ENCODE data around the gene CNOT3. TPM values are rescaled to one million over a fixed set of nuclear protein-coding genes. Genes with fewer than 3 reads are reported as not detected.

The CNOT3 gene
- total RNA-seq, 1 donor from 2014 or later = 69.1 TPM

GRCh38 chr19:54105796-54106195 lies 31.8 kb upstream of the CNOT3 start:
- TF ChIP-seq CTCF (IDR thresholded peaks at IDR 0.05) = no peak
- H3K36me3 ChIP-seq = peaks cover 43 to 49% of the 10 kb centered on the region in 2 donors
- no peaks in the 10 kb centered on the region for H3K27me3 ChIP-seq
- H3K9me3 ChIP-seq = no peaks in the 10 kb centered on the region
- no peak overlapping the region for H3K27ac ChIP-seq
- H3K4me3 ChIP-seq = no peak overlapping the region
- no peak for DNase-seq (ENCODE audit: low spot score in 2 of 2)
- intact Hi-C loops (cut with DNase I) = loop anchor here (10.0 kb wide), 1 partner anchor 359 kb away; the partner anchor contains the start of gene LENG9
- H3K4me1 ChIP-seq = peaks cover 0 to 7% of the 10 kb centered on the region in 2 donors

- Histone ChIP-seq H3K36me3 (peaks cover 46 to 53% of the 10 kb centered on the region in 2 donors), H3K27me3 (no peaks in the 10 kb centered on the region), H3K4me3 (no peak overlapping the region), H3K27ac (no peak overlapping the region), H3K9me3 (no peaks in the 10 kb centered on the region), H3K4me1 (peaks cover 0 to 7% of the 10 kb centered on the region in 2 donors)
- no peak for DNase-seq (ENCODE audit: low spot score in 2 of 2)
- no peak for TF ChIP-seq CTCF (IDR thresholded peaks at IDR 0.05)
- intact Hi-C loops (cut with DNase I) = loop anchor here (10.0 kb wide), 1 partner anchor 358 kb away; the partner anchor contains the start of gene LENG9
Measured at GRCh38 chr19:54106716-54107115, 30.8 kb upstream of the CNOT3 start.

- no peak for TF ChIP-seq CTCF (IDR thresholded peaks at IDR 0.05)
- no peaks in the 10 kb centered on the region for H3K9me3 ChIP-seq
- no peak for DNase-seq (ENCODE audit: low spot score in 2 of 2)
- H3K27ac ChIP-seq = no peak overlapping the region
- intact Hi-C loops (cut with DNase I) = loop anchor here (10.0 kb wide), 1 partner anchor 357 kb away; the partner anchor contains the start of gene LENG9
- H3K36me3 ChIP-seq = peaks cover 46 to 53% of the 10 kb centered on the region in 2 donors
- H3K27me3 ChIP-seq = no peaks in the 10 kb centered on the region
- no peak overlapping the region for H3K4me3 ChIP-seq
- peaks cover 0 to 7% of the 10 kb centered on the region in 2 donors for H3K4me1 ChIP-seq
Measured at GRCh38 chr19:54107876-54108490, 29.6 kb upstream of the CNOT3 start.

GRCh38 chr19:54108496-54108895 lies 29.1 kb upstream of the CNOT3 start:
- Histone ChIP-seq H3K4me1 (peaks cover 0 to 3% of the 10 kb centered on the region in 2 donors), H3K36me3 (peaks cover 46 to 53% of the 10 kb centered on the region in 2 donors), H3K4me3 (no peak overlapping the region), H3K27me3 (no peaks in the 10 kb centered on the region), H3K9me3 (no peaks in the 10 kb centered on the region), H3K27ac (no peak overlapping the region)
- DNase-seq (ENCODE audit: low spot score in 2 of 2) = no peak
- no peak for TF ChIP-seq CTCF (IDR thresholded peaks at IDR 0.05)
- intact Hi-C loops (cut with DNase I) = loop anchor here (10.0 kb wide), 1 partner anchor 356 kb away; the partner anchor contains the start of gene LENG9

- no peaks in the 10 kb centered on the region for H3K27me3 ChIP-seq
- peaks cover 5 to 10% of the 10 kb centered on the region in 2 donors for H3K4me1 ChIP-seq
- peaks cover 46 to 53% of the 10 kb centered on the region in 2 donors for H3K36me3 ChIP-seq
- intact Hi-C loops (cut with DNase I) = loop anchor here (10.0 kb wide), 1 partner anchor 355 kb away; the partner anchor contains the start of gene LENG9
- no peaks in the 10 kb centered on the region for H3K9me3 ChIP-seq
- DNase-seq (ENCODE audit: low spot score in 2 of 2) = no peak
- H3K27ac ChIP-seq = no peak overlapping the region
- no peak overlapping the region for H3K4me3 ChIP-seq
- no peak for TF ChIP-seq CTCF (IDR thresholded peaks at IDR 0.05)
Measured at GRCh38 chr19:54109651-54110050, 27.9 kb upstream of the CNOT3 start.
